H1 (cell line): ENCODE measurements around the gene DCP1B. TPM values are rescaled to one million over a fixed set of nuclear protein-coding genes. Genes with fewer than 3 reads are reported as not detected.

Experiments
- CTCF ChIA-PET: fragments of 300-600 bp; sonication (Branson Sonifier 250); formaldehyde crosslinking; loops from one replicate; lab custom pipeline; 2021; ENCODE audit not compliant: partially characterized antibody; lab: Charles Lee
- POLR2A ChIA-PET: fragments of 300-600 bp; sonication (Branson Sonifier 250); formaldehyde crosslinking; loops from one replicate; lab custom pipeline; 2021; ENCODE audit warnings: inconsistent platforms; ENCODE audit not compliant: partially characterized antibody; lab: Charles Lee
- DNase-seq, 2 experiments: peaks; one replicate each; pipeline versions ENCODE4 v3.0.0 to v3.0.0-alpha.2; 2010 to 2022; ENCODE audit warnings: low spot score in 2 of 2, low read depth in 1 of 2, mixed read lengths in 1 of 2
- FAIRE-seq: peaks from 2 replicates; lab custom pipeline; 2011; peaks lifted over from hg19 to GRCh38; lab: Jason Lieb, UNC
- H2AFZ ChIP-seq: 2 replicates; pipeline ENCODE4 v1.8.1; 2012; ENCODE audit warnings: low read length, inconsistent platforms
- H2AK5ac ChIP-seq: 2 replicates; pipeline ENCODE4 v1.6.1; 2013; ENCODE audit warnings: low read depth, low read length
- H2BK120ac ChIP-seq: replicated peaks from 2 replicates; pipeline ENCODE3; 2013; ENCODE audit warnings: low read depth, low read length, inconsistent platforms
- H2BK12ac ChIP-seq: 2 replicates; pipeline ENCODE4 v1.6.1; 2013; ENCODE audit warnings: low read depth, low read length
- H2BK15ac ChIP-seq: 2 replicates; pipeline ENCODE4 v1.6.1; 2013; ENCODE audit warnings: low read length
- H2BK20ac ChIP-seq: 2 replicates; pipeline ENCODE4 v1.6.1; 2013; ENCODE audit warnings: low read length
- H2BK5ac ChIP-seq: 2 replicates; pipeline ENCODE4 v1.6.1; 2013; ENCODE audit warnings: low read depth, low read length
- H3K14ac ChIP-seq: 2 replicates; pipeline ENCODE4 v1.6.1; 2013; ENCODE audit warnings: inconsistent platforms; ENCODE audit not compliant: insufficient read length
- H3K18ac ChIP-seq: 2 replicates; pipeline ENCODE4 v1.6.1; 2013; ENCODE audit warnings: low read length; ENCODE audit errors: extremely low read depth
- H3K23ac ChIP-seq: 2 replicates; pipeline ENCODE4 v1.6.1; 2013; ENCODE audit warnings: inconsistent platforms; ENCODE audit not compliant: insufficient read length
- H3K23me2 ChIP-seq: 2 replicates; pipeline ENCODE4 v1.6.1; 2013; ENCODE audit warnings: low read depth, low read length
- H3K27ac ChIP-seq: 2 replicates; pipeline ENCODE4 v1.6.1; 2011; ENCODE audit warnings: low read depth, low read length, inconsistent platforms
- H3K27me3 ChIP-seq, 4 experiments: replicated peaks in 1 of 4; 1 replicate in 1 of 4; 2 replicates in 3 of 4; pipeline versions ENCODE4 v1.6.1 to v1.8.1; 2011 to 2013; ENCODE audit warnings: low read length in 3 of 4, mild to moderate bottlenecking in 3 of 4, inconsistent platforms in 2 of 4, mixed read lengths in 2 of 4, moderate library complexity in 1 of 4; ENCODE audit not compliant: control insufficient read depth in 3 of 4, insufficient read depth in 3 of 4; ENCODE audit errors: extremely low read depth in 1 of 4
- H3K36me3 ChIP-seq, 4 experiments: 2 replicates each; pipeline versions ENCODE4 v1.6.1 to v1.8.1; 2011 to 2013; ENCODE audit warnings: mild to moderate bottlenecking in 4 of 4, low read length in 3 of 4, moderate library complexity in 2 of 4, control low read depth in 1 of 4, inconsistent platforms in 1 of 4; ENCODE audit not compliant: insufficient read depth in 4 of 4, control insufficient read depth in 2 of 4
- H3K4ac ChIP-seq: replicated peaks from 2 replicates; pipeline ENCODE3; 2013; ENCODE audit warnings: low read length, low read depth, mixed read lengths, inconsistent platforms; ENCODE audit not compliant: insufficient read length
- H3K4me1 ChIP-seq, 4 experiments: replicated peaks in 1 of 4; 1 replicate in 1 of 4; 2 replicates in 3 of 4; pipeline versions ENCODE4 v1.6.1 to v1.8.1; 2011 to 2013; ENCODE audit warnings: low read length in 3 of 4, inconsistent platforms in 2 of 4, mixed read lengths in 1 of 4; ENCODE audit not compliant: insufficient read depth in 4 of 4, control insufficient read depth in 3 of 4
- H3K4me2 ChIP-seq, 2 experiments: 2 replicates each; pipeline versions ENCODE4 v1.6.1 to v1.8.1; 2011 to 2013; ENCODE audit warnings: low read depth in 2 of 2, low read length in 2 of 2, control low read depth in 1 of 2, inconsistent platforms in 1 of 2, mild to moderate bottlenecking in 1 of 2; ENCODE audit not compliant: insufficient read depth in 1 of 2
- H3K4me3 ChIP-seq, 4 experiments: fragments of 200-600, 300-600 bp in 1 of 4; sonication (generic), shearing (Covaris generic), sonication (Bioruptor Twin) in 1 of 4; 2 replicates each; pipeline versions ENCODE4 v1.5.1 to v1.8.1; 2011 to 2016; ENCODE audit warnings: low read length in 4 of 4, low read depth in 3 of 4, control low read depth in 2 of 4, inconsistent platforms in 2 of 4, mild to moderate bottlenecking in 2 of 4, mixed read lengths in 1 of 4, moderate library complexity in 1 of 4; ENCODE audit not compliant: insufficient read depth in 2 of 4; ENCODE audit errors: extremely low read depth in 1 of 4
- H3K56ac ChIP-seq: replicated peaks from 2 replicates; pipeline ENCODE3; 2013; ENCODE audit warnings: low read depth, mild to moderate bottlenecking, mixed read lengths, low read length, inconsistent platforms; ENCODE audit not compliant: insufficient read length
- H3K79me1 ChIP-seq: 2 replicates; pipeline ENCODE4 v1.6.1; 2013; ENCODE audit warnings: low read depth, low read length, control low read depth
- H3K79me2 ChIP-seq, 2 experiments: 2 replicates each; pipeline versions ENCODE4 v1.6.1 to v1.8.1; 2012 to 2013; ENCODE audit warnings: low read length in 2 of 2, mild to moderate bottlenecking in 2 of 2, inconsistent platforms in 1 of 2; ENCODE audit not compliant: insufficient read depth in 2 of 2, control insufficient read depth in 1 of 2
- H3K9ac ChIP-seq, 4 experiments: replicated peaks in 1 of 4; 1 replicate in 1 of 4; 2 replicates in 3 of 4; pipeline versions ENCODE4 v1.6.1 to v1.8.1; 2011 to 2013; ENCODE audit warnings: low read depth in 3 of 4, low read length in 3 of 4, control low read depth in 2 of 4, mild to moderate bottlenecking in 2 of 4, moderate library complexity in 2 of 4, inconsistent platforms in 1 of 4; ENCODE audit errors: extremely low read depth in 1 of 4
- H3K9me3 ChIP-seq, 2 experiments: 2 replicates each; pipeline versions ENCODE4 v1.6.1 to v1.8.1; 2012 to 2013; ENCODE audit warnings: mild to moderate bottlenecking in 2 of 2, moderate library complexity in 2 of 2, control low read depth in 1 of 2, inconsistent platforms in 1 of 2, low read depth in 1 of 2, low read length in 1 of 2, mixed read lengths in 1 of 2; ENCODE audit not compliant: insufficient read depth in 2 of 2
- H4K20me1 ChIP-seq, 2 experiments: replicated peaks in 1 of 2; 2 replicates each; pipeline versions ENCODE3 to v1.8.1; 2011 to 2013; ENCODE audit warnings: inconsistent platforms in 2 of 2, low read length in 2 of 2, mild to moderate bottlenecking in 1 of 2; ENCODE audit not compliant: insufficient read depth in 2 of 2, control insufficient read depth in 1 of 2
- H4K5ac ChIP-seq: 2 replicates; pipeline ENCODE4 v1.6.1; 2013; ENCODE audit warnings: low read length, low read depth, mixed read lengths, inconsistent platforms; ENCODE audit not compliant: insufficient read length
- H4K8ac ChIP-seq: 2 replicates; pipeline ENCODE4 v1.8.0; 2013; ENCODE audit warnings: mild to moderate bottlenecking, moderate library complexity, low read length, inconsistent platforms; ENCODE audit not compliant: insufficient read depth; ENCODE audit errors: extremely low read depth
- H4K91ac ChIP-seq: replicated peaks from 2 replicates; pipeline ENCODE3; 2013; ENCODE audit warnings: low read length, mixed read lengths, inconsistent platforms; ENCODE audit not compliant: insufficient read length
- JUND ChIP-seq: IDR thresholded peaks from 2 replicates; pipeline ENCODE4 v1.6.1; 2011; ENCODE audit warnings: mild to moderate bottlenecking, improper control_type of control experiment, low read length
- MAFK ChIP-seq: IDR thresholded peaks from 2 replicates; pipeline ENCODE4 v1.6.1; 2012; ENCODE audit warnings: low read depth, mild to moderate bottlenecking, improper control_type of control experiment, low read length
- SRF ChIP-seq: IDR thresholded peaks from 2 replicates; pipeline ENCODE4 v1.6.1; 2011; ENCODE audit warnings: mild to moderate bottlenecking, low read depth, low read length, moderate library complexity
- TAF7 ChIP-seq: optimal IDR thresholded peaks from 2 replicates; pipeline ENCODE3; 2011; ENCODE audit warnings: low read depth, mild to moderate bottlenecking, inconsistent platforms, low read length, moderate library complexity, borderline replicate concordance
- WGBS, 2 experiments: shearing (Covaris generic) in 1 of 2; methylation state at CpG; one replicate each; pipeline versions ENCODE4 v1.1.6 to v1.1.7; 2013 to 2015; ENCODE audit warnings: low lambda C conversion rate in 2 of 2, mixed read lengths in 2 of 2, inconsistent platforms in 1 of 2, low coverage in 1 of 2, missing lambda C conversion rate in 1 of 2; ENCODE audit not compliant: insufficient replicate concordance in 2 of 2, insufficient coverage in 1 of 2, insufficient read length in 1 of 2; ENCODE audit errors: extremely low coverage in 1 of 2, missing lambda C conversion rate in 1 of 2; 5-methylcytosine and 5-hydroxymethylcytosine counted together
- polyA plus RNA-seq, 7 experiments: library from polyadenylated mRNA; depleted of rRNA in 3 of 7; stranded (reverse) in 5 of 7; unstranded in 2 of 7; fragments of >200 nt in 5 of 7; fragments of 200-250 nt in 2 of 7; gene quantifications; 1 replicate in 5 of 7; 2 replicates in 1 of 7; 4 replicates in 1 of 7; pipeline versions ENCODE4 v1.2.1 to v1.2.3, GENCODE V29; 2011 to 2013; ENCODE audit warnings: missing spikeins in 2 of 7, mixed read lengths in 2 of 7
- total RNA-seq: library from RNA; stranded (reverse); fragmentation: NEBNext Ultra II Directional; extraction: Animal tissue kit (Norgen Biotek cat#: 25700); gene quantifications from 2 replicates; pipeline ENCODE4 v1.2.1, GENCODE V29; 2021
- TF ChIP-seq, protein P1 (sequence below), 3 experiments: IDR thresholded peaks; 1 replicate in 2 of 3; 2 replicates in 1 of 3; pipeline versions ENCODE4 v1.5.1 to v1.6.1; 2011; ENCODE audit warnings: low read length in 3 of 3, mild to moderate bottlenecking in 3 of 3, inconsistent platforms in 2 of 3, low read depth in 1 of 3, moderate library complexity in 1 of 3; ENCODE audit not compliant: insufficient read depth in 1 of 3; ENCODE audit errors: control extremely low read depth in 1 of 3

The DCP1B gene
- total and polyA plus RNA-seq, 2 of the 8 experiments (the other 6 are each of a cell fraction or from before 2014, with no cell fraction given): 14.8 to 29.0 TPM

DNA sequence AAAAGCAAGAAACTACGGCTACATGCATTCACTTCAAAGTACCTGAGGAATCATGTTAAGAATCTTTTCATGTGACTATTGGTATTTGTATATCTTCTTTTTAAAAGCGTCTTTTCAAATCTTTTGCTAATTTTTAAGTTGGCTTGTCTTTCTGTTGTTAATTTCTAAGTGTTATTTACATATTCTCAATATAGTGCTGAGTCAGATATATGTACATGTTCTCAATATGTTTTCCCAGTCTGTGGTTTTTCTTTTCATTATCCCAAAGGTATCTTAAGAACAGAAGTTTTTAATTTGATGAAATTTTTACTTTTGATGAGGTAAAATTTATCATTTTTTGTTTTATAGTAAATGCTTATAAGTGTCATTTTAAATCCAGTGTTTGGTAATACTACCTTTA is 24.0 kb downstream of the DCP1B start:
- CTCF ChIA-PET: interaction anchor here (1.8 kb wide), 1 partner anchor 189 kb away, joined by 5 read pairs; no protein-coding TSS in a partner anchor
- Histone ChIP-seq H3K14ac (no peak overlapping the region), H3K9ac (no peak overlapping the region), H4K8ac (no peak overlapping the region), H3K27me3 (no peaks in the 10 kb centered on the region), H2BK20ac (no peak overlapping the region), H3K23me2 (no peaks in the 10 kb centered on the region; the same call in 1 of the 2 replicates), H4K91ac (no peak overlapping the region), H2BK5ac (no peak overlapping the region), H3K4me3 (no peak overlapping the region), H3K9me3 (0 out of 4 replicates have a peak, but pooled peaks cover 0 to 3% of the 10 kb centered on the region in 2 experiments), H2AK5ac (no peak overlapping the region), H3K4me2 (no peak overlapping the region), H4K5ac (no peak overlapping the region), H2BK12ac (no peak overlapping the region), H2BK120ac (no peak overlapping the region), H3K23ac (no peak overlapping the region), H2AFZ (no peak overlapping the region), H3K27ac (no peak overlapping the region), H3K36me3 (no peaks in the 10 kb centered on the region; a peak in 1 of 8 replicates), H3K4ac (no peak overlapping the region), H3K4me1 (peaks cover 0 to 5% (median 0%) of the 10 kb centered on the region in 4 experiments; a peak in 1 of 7 replicates), H4K20me1 (no peaks in the 10 kb centered on the region), H3K79me2 (no peaks in the 10 kb centered on the region), H3K56ac (no peak overlapping the region), H3K18ac (no peak overlapping the region), H3K79me1 (no peaks in the 10 kb centered on the region), H2BK15ac (no peak overlapping the region)
- WGBS, 2 experiments: 80% methylated on average over 2 of the region's 2 CpGs; no CpG with 5 or more reads in 1 of the 2 experiments
- POLR2A ChIA-PET: interaction anchor here (0.8 to 1.1 kb wide), 2 partner anchors 14 to 289 kb away, joined by 3 read pairs; partner anchors contain the start of gene ADIPOR2
- no peak for TF ChIP-seq TAF7
- TF ChIP-seq SRF: no peak
- TF ChIP-seq JUND: no peak
- TF ChIP-seq MAFK: peak; percentile 58; the same call in 1 of the 2 replicates
- TF ChIP-seq, protein P1, sequence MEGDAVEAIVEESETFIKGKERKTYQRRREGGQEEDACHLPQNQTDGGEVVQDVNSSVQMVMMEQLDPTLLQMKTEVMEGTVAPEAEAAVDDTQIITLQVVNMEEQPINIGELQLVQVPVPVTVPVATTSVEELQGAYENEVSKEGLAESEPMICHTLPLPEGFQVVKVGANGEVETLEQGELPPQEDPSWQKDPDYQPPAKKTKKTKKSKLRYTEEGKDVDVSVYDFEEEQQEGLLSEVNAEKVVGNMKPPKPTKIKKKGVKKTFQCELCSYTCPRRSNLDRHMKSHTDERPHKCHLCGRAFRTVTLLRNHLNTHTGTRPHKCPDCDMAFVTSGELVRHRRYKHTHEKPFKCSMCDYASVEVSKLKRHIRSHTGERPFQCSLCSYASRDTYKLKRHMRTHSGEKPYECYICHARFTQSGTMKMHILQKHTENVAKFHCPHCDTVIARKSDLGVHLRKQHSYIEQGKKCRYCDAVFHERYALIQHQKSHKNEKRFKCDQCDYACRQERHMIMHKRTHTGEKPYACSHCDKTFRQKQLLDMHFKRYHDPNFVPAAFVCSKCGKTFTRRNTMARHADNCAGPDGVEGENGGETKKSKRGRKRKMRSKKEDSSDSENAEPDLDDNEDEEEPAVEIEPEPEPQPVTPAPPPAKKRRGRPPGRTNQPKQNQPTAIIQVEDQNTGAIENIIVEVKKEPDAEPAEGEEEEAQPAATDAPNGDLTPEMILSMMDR (IDR thresholded peaks at IDR 0.05; ENCODE audit: control extremely low read depth in 1 of 3, insufficient read depth in 1 of 3, low read depth in 1 of 3, low read length in 3 of 3): no peak
- DNase-seq: no peak
- no peak for FAIRE-seq
